ENCODE results near the gene SLC38A7.

The SLC38A7 gene

GRCh38 chr16:58684354-58685083 lies at the start of gene SLC38A7:
Gene SLC38A7, minus strand, starts transcription at chr16:58684770. Its CDS starts 4,644 bp downstream, at chr16:58680126.
- POLR2A ChIA-PET (ENCODE audit: low non-redundant PET) = interaction anchor here (0.6 kb wide), 1 partner anchor 53 kb away, joined by 3 read pairs; no protein-coding TSS in a partner anchor
- TF ChIP-seq CTCF (conservative IDR thresholded peaks at IDR 0.05; ENCODE audit: low read depth) = no peak
- CTCF ChIA-PET = interaction anchor here (0.6 to 1.0 kb wide), 2 partner anchors 72 to 1132 kb away, joined by 3 read pairs; no protein-coding TSS in a partner anchor
- peak within 1 kb of the TSS; percentile 50 for H3K27ac ChIP-seq
- peak; percentile 89 for DNase-seq (ENCODE audit: low spot score)

- CTCF ChIA-PET = interaction anchor here (0.6 to 0.7 kb wide), 7 partner anchors 11 to 491 kb away, joined by 3 to 5 read pairs (median 3); partner anchors contain the start of gene NDRG4
- peak; percentile 82 for DNase-seq (ENCODE audit: low spot score)
- peak; percentile 96 for TF ChIP-seq CTCF (conservative IDR thresholded peaks at IDR 0.05; ENCODE audit: low read depth)
- peak within 1 kb of the TSS; percentile 80 for H3K27ac ChIP-seq
- POLR2A ChIA-PET (ENCODE audit: low non-redundant PET) = no interaction called here
Measured at GRCh38 chr16:58733671-58734458, 49.3 kb upstream of the SLC38A7 start, which contains the start of gene GOT2. Gene GOT2, minus strand, starts transcription at chr16:58734316. Its CDS starts 88 bp downstream, at chr16:58734228.

- CTCF ChIA-PET = interaction anchor here (0.6 to 0.7 kb wide), 2 partner anchors 23 to 139 kb away, joined by 3 to 5 read pairs; no protein-coding TSS in a partner anchor
- no peak for TF ChIP-seq CTCF (conservative IDR thresholded peaks at IDR 0.05; ENCODE audit: low read depth)
- POLR2A ChIA-PET (ENCODE audit: low non-redundant PET) = no interaction called here
- peak; percentile 5 for DNase-seq (ENCODE audit: low spot score)
- H3K27ac ChIP-seq = peak overlapping the region; percentile 80
Measured at GRCh38 chr16:58733248-58733670, 48.7 kb upstream of the SLC38A7 start.

GRCh38 chr16:58732545-58733247 lies 48.1 kb upstream of the SLC38A7 start:
- ChIA-PET CTCF (interaction anchor here (0.6 kb wide), 1 partner anchor 23 kb away, joined by 3 read pairs; no protein-coding TSS in a partner anchor), POLR2A (ENCODE audit: low non-redundant PET) (no interaction called here)
- no peak for TF ChIP-seq CTCF (conservative IDR thresholded peaks at IDR 0.05; ENCODE audit: low read depth)
- peak overlapping the region; percentile 80 for H3K27ac ChIP-seq
- DNase-seq (ENCODE audit: low spot score) = peak; percentile 52

- no peak for TF ChIP-seq CTCF (conservative IDR thresholded peaks at IDR 0.05; ENCODE audit: low read depth)
- H3K27ac ChIP-seq = no peak overlapping the region
- ChIA-PET POLR2A (ENCODE audit: low non-redundant PET) (no interaction called here), CTCF (no interaction called here)
- DNase-seq (ENCODE audit: low spot score) = no peak
Measured at GRCh38 chr16:58730724-58731370, 46.3 kb upstream of the SLC38A7 start.
